CD4-positive, alpha-beta T cell treated with Interleukin-6 for 4 hours (primary cell): ENCODE data around the gene KRTAP3-1.
"Not testable (repeated sequence)": the region's sequence is repeated elsewhere in the genome, so short reads cannot be mapped to it uniquely, and the experiment has no call there.

Experiments used
- DNase-seq: peaks from one replicate; pipeline ENCODE4 v3.0.0-alpha.2; 2020; ENCODE audit warnings: mixed read lengths

Gene KRTAP3-1

DNA sequence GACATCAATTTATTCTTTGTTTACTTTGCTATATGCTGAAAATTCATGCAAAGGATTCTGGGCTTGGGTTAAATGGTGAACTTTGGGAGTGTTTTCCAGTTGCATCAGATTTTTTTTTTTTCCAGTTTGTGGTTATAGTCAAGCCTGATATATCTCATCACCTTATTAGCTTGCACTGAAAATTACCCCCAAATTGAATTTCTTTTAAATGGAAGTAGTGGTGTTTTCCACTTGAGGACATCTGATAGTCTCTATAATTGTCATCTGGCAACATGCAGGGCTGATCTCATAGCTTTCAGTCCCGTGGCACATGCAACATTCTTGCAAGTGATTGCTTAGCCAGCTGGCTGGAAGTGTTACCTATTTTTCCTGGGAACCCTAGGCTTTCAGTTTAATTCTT lies 4.7 kb upstream of the KRTAP3-1 start:
- no peak for DNase-seq

GRCh38 chr17:41013181-41013580 lies 4.3 kb upstream of the KRTAP3-1 start:
- DNase-seq = no peak

DNA sequence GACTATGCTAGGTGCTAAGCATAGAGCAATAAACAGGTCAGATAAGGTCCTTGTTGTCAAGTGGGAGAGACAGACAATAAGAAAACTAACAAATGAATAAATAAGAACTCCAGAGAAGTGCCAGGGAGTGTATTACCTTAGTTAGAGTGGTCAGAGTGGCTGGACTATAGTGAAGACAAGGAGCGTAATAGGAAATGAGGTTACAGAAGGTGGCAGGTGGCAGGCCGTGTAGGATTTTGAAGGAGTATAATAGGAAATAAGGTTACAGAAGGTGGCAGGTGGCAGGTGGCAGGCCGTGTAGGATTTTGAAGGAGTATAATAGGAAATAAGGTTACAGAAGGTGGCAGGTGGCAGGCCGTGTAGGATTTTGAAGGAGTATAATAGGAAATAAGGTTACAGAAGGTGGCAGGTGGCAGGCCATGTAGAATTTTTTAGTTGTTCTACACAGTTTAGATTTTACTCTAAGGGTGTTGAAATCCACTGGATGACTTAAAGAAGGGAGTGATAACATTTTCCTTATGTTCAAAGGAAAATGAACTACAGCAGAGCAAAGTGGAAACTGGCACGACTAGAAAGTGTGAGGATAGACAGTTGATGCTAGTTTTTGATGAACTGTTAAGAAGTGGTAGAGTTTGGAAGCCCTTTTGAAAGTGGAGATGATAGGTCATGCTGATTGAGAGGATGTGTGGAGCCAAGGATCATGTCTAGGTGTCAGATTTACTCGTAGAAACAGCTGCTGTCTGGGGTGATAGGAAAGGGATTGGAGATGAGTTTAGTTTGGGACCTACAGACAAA lies 3.6 kb upstream of the KRTAP3-1 start:
- no peak for DNase-seq

GRCh38 chr17:41010441-41010840 lies 1.5 kb upstream of the KRTAP3-1 start:
- DNase-seq = no peak

DNA sequence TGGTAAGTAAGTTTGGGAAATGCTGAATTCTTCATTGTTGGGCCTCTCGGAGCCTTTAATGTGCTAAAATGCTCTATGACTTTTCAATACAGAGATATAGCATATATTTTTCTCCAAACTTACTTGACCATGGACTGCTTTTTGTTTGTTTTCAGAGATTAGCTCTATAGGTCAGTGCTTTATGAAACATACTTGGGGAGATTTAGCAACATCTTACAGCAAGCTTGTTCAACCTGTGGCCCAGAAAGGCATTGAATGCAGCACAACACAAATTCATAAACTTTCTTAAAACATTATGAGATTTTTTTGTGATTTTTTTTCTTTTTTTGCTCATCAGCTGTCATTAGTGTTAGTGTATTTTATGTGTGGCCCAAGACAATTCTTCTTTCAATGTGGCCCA lies 1.0 kb upstream of the KRTAP3-1 start:
- no peak for DNase-seq

DNA sequence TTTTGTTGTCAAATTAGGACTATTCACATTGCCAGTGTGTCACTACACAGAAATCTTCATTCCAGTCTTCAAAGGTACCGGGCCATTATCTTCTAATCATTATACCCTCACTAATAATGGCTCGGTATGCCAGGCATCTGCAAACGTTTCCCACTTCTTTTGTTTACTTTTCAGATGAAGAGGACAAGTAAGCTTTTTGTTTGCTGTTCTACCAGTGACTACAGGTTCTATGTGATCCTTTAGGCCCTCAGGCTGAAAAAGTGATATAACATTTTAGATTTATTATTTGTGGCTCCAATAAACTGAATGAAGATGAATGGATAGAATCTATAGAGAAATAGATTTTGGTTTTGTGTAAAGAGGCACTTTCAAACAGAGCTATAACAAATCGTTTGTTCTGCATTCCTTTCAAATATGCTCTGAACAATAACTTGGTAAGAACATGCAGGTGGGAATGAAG lies 403 bp upstream of the KRTAP3-1 start:
- DNase-seq = no peak

- DNase-seq = no peak
Measured at GRCh38 chr17:41004397-41004796, 4.5 kb downstream of the KRTAP3-1 start.

GRCh38 chr17:41003926-41004325 lies 5.0 kb downstream of the KRTAP3-1 start:
- DNase-seq = no peak

DNA sequence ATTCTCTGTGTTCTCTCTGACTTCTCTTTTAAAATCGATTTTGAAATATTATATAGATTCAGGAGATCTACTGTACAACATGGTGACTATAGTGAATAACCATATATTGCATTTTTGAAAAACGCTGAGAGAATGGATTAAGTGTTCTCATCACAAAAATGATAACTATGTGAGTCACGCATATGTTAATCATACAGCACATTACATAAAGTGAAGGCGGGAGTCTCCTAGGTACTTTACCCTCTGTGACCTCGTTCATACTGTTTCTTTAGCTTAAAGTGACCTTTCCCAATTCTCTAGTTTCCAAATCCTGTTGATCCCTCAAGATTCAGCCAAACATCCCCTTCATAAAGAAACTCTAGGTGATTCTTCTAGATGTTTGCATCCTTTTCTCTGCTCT lies 6.1 kb downstream of the KRTAP3-1 start:
- no peak for DNase-seq

DNA sequence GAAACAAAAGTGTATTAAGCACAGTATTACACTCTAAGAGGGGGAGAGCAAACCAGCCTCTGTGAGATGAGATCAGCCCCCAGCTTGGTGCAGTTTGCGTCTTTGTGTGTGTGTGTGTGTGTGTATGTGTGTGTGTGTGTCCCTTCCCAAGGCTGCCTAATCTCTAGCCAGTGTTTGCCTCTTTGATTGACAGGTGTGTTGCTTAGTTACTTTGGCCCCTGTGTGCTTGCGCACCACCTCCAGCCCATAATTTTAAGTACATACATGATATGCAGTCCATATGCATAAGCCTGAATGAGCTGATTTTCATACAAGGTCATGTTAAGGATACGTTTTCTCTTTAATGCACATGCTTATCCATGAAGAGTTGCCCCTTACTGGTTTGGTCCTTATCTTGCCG lies 7.1 kb downstream of the KRTAP3-1 start:
- no peak for DNase-seq

DNA sequence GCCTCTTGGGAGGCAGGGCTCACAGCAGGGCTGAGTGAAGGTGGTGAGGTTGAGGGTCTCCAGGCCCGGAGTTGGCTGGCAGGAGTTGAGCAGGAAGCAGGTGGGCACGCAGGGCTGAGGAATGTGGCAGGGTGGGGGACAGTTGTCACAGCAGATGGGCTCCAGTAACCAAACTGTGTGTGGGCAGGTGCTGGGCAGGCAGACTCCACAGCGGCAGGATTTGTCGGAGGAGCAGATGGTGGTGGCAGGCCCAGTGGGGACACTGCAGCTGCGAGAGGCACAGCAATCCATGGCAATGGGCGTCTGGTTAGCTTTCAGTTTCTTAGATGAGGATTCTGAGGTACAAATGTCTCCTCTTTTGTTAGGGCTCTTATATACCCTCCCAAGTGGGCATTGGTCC lies 9.4 kb downstream of the KRTAP3-1 start, which contains the start of gene KRTAP3-2:
Gene KRTAP3-2 (minus strand): TSS at position 344 of the 400 bp plus-strand sequence. CDS start 53 bp downstream, at position 291.
- DNase-seq = not testable (repeated sequence)

DNA sequence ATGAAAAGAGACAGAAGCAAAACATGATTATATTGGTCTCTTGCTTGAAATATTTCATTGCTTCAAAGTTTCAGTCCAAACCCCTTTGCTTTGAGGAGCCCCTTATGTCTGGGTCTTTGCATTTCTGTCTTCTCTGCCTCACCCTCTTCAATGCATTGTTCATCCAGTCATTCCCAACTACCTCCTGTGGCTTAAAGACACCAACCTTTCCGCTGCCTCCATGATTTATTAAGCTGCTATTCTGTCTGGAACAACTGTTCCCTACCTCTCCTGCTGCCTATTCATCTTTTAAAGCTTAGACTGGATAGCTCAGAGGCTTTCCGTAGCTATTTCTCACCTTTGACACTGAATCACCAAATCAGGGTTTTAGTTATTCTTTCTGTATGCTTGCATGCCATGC lies 11.6 kb downstream of the KRTAP3-1 start:
- no peak for DNase-seq

- DNase-seq = no peak
Measured at GRCh38 chr17:40996829-40997228, 12.1 kb downstream of the KRTAP3-1 start.

DNA sequence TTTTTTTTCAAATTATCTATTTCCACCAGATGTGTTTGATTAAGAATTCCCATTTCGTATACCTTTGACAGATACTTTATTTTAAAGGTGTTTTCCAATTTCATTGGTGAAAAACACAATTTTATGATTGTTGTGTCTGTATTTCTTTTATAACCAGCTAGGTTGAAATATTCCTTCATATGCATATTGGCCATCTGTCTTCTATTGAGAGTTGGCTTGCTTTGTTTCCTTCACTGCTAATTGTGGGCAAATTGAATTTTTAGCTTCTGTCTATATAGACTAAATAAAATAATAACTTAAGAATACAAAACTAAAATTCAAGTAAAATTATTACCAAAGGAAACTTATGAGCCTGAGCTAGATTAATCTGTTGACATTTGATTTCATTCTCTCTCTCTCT lies 13.8 kb downstream of the KRTAP3-1 start:
- no peak for DNase-seq

GRCh38 chr17:40993839-40994238 lies 15.1 kb downstream of the KRTAP3-1 start, which contains the start of gene KRTAP3-3:
TSS of gene KRTAP3-3 (minus strand) at chr17:40994164. CDS start at chr17:40994097, 67 bp downstream.
- DNase-seq = no peak

- no peak for DNase-seq
Measured at GRCh38 chr17:40993084-40993483, 15.8 kb downstream of the KRTAP3-1 start.

DNA sequence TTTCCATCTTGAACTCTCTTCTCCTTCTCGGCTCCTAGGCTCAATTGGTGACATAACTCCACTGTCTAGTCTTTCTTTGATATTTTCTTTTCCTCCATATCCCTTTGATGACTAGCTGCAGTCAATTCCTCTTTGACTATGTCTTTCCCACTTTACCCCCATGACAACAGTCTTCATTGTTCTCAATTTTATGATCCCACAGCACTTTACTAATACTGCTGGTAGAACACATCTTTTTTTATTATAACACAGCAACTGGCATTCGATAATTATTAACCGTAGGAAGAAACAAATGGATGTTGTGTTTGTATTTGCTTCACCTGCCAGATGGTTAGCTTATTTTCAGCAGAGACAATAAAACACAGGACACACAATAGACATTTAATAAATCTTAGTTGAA lies 16.3 kb downstream of the KRTAP3-1 start:
- no peak for DNase-seq

DNA sequence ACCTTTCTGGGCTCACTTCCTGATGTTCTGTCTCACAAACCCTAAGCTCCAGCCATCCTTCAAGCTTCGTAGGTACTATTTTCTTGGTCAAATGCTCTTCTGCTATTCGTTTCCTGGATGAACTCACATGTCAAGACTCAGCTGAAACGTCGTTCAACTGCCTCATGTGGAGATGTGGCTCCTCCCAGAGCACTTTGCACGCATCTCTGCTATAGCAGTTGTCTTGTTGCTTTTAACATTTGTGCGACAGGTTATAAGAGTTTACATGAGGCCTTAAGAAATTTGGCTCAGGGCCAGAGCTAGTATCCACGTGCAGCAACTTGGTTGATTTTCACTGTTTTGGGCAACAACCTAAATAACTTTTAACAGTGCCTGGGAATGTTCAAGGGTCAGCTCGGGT lies 22.0 kb downstream of the KRTAP3-1 start:
- no peak for DNase-seq

DNA sequence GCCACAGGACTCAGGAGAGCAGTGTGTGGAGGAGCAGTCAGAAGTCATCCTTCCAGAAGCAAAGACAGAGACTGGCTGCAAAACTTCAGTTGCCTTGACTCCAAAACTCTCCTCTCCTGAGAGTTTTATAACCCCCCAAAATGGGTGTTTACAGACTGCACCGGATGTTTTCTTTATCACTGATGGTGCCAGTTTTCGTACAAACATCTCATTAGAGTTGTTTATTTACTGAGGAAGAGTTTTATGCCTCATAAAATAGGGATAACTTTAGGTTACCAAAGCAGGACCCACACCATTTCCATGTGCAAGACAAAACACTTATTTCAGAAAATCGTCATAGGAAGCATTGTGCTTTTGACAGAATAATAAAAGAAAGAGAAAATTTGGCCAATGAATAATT lies 24.7 kb downstream of the KRTAP3-1 start, which contains the start of gene KRT40:
Gene KRT40 (minus strand): TSS at position 101 of the 400 bp plus-strand sequence. CDS start 53 bp downstream, at position 48.
- DNase-seq = no peak

DNA sequence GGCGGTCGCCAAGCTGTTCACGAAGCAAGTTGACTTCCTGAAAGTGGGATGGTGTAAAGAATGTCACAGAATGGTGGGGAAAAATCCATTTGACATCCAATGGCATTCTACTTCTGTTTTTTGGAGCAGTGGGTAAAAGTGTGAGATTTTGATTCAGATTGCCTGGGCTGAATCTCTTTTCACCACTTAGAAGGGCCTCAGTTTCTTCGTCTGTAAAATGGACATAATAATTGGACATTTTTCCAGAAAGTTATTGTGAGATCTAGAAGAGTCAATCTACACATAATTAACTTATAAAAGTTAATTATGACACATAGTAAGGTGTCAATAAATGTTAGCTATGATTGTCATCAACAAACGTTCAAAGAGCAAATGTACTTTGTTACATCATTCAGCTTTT lies 27.8 kb downstream of the KRTAP3-1 start:
- no peak for DNase-seq

- no peak for DNase-seq
Measured at GRCh38 chr17:40980596-40980995, 28.3 kb downstream of the KRTAP3-1 start.

DNA sequence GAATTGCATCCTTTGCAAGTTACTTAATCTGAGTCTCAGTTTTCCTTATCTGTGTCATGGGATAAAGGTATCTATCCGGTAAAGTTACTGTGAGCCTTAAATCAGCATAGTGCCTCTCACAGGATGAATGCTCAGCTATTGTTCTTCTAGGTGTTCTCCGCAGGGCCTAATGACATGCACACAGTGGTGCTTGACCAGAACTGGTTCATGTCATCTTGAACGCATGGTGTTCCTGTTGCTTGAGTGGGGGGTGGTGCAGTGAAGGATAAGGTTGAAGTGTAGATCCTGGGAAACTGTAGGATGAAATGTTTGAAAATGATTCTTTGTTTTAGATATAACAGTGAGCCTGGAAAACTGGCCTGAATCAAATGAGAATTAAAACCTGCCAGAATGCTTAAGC lies 28.8 kb downstream of the KRTAP3-1 start:
- no peak for DNase-seq

DNA sequence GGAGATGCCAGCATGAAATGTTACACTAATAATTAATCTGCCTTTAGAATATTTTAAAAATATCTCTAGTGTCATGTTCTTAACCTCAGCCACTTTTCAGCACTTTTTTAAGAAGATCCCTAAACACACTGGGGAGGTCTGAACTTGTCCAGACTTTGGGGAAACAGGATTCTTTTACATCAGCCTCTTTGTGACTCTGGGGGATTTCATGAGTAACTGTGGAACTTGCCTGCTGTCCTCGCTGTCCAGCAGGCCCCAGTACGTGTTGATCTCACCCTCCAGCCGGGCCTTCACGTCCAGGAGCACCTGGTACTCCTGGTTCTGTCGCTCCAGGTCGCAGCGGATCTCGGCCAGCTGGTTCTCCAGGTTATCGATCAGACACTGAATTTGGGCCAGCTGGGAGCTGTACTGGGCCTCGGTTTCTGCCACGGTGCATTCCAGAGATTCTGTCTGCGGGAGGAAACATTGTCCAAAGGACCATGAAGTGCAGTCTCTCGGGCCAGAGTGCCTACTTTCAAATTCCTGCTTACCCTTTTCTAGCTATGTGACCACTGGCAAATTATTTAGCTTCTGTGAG lies 30.3 kb downstream of the KRTAP3-1 start:
- no peak for DNase-seq

GRCh38 chr17:40975516-40975915 lies 33.4 kb downstream of the KRTAP3-1 start:
- DNase-seq = no peak
